ENCODE results near the gene LRCH1.

LRCH1 gene

DNA sequence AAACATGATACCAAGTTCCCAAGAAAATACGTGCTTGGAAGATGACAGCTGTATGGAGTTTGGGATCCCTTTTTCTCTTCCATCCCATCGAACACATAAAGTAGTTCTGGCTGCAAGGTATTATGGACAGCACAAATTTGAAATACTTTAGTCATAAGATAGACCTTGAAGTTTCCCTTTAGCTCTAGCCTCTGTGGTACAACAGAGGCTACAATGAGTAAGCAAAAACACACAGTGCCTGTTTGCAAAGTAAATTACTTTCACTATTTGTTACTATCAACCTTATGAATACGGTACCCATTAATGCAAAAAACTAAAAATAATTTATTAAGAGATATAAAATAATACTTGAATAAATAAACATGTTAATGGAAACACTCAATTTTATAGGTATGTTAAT, 21.0 kb upstream of the LRCH1 start:
- in situ Hi-C loops (cut with MboI; ENCODE audit: low sequenced_read_pairs), result no loop called here

DNA sequence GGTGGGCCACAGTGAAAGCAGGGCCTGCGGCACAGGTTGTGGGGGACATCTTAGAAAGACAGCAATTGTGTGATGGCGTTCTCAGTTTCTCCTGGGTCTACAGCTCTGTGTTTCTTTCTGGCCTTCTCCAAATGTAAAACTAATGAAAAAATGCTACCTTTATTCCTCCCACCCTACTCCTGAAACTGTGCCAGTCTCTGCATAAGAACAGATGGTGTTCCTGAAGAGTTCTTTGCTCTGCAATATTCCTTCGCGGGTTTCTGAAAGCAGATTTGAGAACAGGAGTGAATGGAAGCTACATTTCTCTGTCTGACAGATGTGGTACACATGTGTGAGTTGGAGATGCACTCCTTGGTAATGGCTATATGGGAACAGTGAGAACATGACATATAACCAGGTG, 18.0 kb upstream of the LRCH1 start:
- in situ Hi-C loops (cut with MboI; ENCODE audit: low sequenced_read_pairs), result no loop called here

DNA sequence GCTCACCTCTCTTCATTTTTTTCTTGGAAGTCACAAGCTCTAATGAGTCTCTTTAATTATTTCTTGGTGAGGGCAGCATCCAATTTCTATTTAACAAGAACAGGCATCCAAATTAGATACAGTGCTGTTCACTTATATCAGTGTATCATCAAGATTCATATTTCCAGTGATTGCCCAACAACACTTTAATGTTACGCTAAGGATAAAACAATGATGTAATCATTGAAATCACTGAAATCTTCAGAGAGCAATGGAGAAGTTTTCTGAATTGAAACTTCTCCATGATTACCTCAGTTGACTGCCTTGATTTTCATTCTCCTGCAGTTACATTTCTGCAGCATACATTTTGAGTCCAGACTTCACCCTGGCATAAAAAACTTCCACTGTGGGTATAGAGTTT, 17.1 kb upstream of the LRCH1 start:
- in situ Hi-C loops (cut with MboI; ENCODE audit: low sequenced_read_pairs), result no loop called here

DNA sequence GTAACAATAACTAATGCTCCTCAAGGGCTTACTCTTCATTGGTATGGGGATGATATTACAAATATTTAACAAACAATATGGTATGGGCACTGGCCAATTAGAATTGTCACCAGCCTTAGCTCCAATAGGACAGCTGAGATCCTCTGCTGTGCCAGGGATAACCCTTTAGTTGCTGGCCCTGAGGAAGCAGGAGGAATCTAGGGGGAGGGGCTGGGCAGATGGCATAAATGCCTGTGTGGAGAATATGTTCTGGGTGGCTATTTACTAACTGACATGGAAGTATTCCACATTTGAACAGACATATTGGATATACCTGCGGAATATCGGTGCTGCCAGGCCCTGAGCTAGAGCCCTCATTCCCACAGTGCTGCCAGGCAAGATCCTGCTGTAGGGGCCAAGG, 16.6 kb upstream of the LRCH1 start:
- in situ Hi-C loops (cut with MboI; ENCODE audit: low sequenced_read_pairs), result no loop called here

DNA sequence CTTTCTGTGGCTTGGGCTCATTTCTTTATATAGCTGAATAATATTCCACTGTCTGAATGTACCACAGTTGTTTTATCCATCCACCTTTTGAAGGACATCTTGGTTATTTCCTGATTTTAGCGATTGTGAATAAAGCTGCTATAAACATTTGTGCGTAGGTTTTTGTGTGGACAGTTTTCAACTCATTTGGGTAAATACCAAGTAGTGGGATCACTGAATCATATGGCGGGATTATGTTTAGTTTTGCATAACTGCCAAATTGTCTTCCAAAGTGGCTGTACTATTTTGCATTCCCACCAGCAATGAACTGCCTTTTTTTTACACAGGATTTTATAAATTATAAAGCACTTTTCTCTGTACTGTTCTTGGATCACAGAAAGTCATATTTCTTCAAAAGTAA, 13.7 kb upstream of the LRCH1 start:
- in situ Hi-C loops (cut with MboI; ENCODE audit: low sequenced_read_pairs), result no loop called here

DNA sequence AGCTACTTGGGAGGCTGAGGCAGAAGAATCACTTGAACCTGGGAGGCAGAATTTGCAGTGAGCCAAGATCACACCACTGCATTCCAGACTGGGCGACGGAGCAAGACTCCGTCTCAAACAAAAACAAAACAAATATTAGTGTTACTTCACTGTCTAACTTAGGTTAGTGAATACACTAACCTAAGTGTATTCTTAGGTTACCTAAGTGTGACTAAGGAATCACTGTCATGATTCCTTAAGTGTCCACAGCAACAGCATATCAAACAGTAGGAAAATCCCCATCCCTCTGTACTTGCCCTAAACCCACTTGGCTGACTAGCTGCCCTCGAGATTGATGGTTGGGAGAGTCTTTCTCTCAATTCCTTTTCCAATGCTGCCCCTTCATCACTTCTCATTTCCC, 11.8 kb upstream of the LRCH1 start:
- in situ Hi-C loops (cut with MboI; ENCODE audit: low sequenced_read_pairs), result no loop called here

DNA sequence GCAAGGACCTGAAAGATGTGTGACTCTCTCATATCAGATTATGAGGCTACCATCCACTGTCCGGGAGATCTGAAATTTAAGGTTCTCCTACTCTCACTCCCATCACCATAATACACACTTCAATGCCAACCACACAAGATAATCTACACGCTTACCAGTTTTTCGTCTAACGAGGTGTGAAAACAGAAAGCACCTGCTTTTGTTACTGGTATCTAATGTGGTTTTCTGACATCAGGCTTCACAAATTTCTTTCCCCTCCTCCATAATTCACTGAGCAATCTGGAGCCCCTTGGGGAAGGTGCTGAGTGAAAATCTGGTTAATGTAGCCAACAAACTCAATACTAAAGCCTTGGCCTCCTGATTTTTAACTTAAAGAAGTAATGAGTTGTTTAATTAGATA, 10.1 kb upstream of the LRCH1 start:
- in situ Hi-C loops (cut with MboI; ENCODE audit: low sequenced_read_pairs), result no loop called here

DNA sequence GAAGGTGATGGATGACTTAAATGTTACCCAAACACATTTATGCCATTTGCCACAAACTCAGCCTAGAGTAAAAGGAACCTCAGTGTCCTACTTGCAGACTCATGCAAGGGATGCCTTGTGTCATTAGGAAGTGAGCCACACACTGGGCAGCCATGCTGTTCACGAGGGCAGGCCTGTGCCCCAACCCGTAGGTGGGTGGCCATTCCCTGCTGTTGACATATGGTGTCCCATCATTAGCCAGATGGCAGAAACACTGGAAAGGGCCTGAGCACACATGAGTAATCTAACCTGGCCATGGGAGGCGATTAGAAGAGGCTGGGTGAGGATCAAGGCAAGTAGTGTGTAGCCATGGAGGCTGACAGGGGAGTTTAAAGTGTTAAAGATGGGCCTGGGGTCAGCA, 9.7 kb upstream of the LRCH1 start:
- in situ Hi-C loops (cut with MboI; ENCODE audit: low sequenced_read_pairs), result no loop called here

DNA sequence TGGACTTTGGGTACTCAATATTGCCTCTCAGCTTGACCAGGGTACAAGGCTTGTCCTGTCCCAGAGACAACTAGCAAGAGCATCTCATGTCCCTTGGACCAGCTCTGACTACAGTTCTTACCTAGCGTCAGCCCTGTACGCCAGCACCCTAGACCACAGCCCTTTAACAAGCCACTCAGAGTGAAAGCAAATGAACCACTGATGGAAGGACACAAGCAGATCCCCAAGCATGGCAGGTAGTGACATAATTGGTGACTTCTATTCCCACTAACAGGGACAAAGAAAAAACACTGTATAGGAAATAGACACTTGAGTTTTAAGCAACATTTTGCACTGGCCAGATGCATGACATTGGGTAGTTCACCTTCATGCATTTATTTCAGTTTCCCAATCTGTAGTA, 8.8 kb upstream of the LRCH1 start:
- in situ Hi-C loops (cut with MboI; ENCODE audit: low sequenced_read_pairs), result no loop called here

DNA sequence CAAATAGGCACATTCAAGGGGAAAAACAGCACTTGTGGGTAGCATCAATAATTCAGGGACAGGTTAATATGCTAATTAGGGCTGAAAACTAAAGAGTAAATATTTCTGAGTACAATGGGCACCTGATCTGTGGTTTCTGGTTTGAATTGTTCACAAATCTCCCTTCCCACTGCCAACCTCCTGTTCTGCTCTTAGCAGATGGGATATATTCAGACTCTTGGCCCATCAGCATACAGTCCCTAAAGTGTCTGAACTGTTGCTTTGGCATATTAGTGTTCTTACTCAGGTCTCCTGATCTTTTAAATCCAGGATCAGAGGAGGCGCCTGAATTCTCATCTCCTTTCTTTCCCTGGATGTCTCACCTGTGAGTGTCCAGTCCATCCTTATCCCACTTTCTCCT, 8.2 kb upstream of the LRCH1 start:
- in situ Hi-C loops (cut with MboI; ENCODE audit: low sequenced_read_pairs), result no loop called here

DNA sequence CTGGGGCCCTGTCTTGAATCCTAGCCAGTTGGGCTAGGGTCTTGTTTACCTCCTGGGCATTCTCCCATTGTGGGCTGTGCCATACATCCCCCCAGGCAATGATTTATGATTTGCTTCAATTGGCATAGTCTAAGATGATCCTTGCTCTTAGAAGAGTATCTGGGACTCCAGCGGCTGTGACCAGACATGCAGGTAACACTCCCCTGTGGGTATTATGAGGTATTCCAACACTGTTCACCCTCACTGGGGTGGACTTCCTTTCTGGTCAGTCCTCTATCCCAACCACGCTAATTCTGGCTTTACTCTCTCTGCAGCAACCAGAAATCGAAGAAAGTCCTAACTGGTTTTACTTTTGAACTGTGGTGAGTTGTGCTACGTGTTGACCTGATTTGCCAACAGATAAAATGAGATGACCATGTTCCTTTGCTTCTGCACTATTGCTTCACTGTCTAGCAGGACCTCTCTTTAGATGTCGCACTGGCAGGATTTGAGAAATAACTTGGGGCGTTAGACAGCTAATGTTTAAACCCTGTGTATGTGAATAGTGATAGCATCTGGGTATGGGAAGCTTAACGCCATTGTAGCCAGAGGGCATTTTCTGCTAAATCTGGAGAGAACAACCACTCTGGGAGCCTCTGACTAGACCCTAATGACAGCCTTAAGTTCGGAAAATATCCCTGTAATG, 6.7 kb upstream of the LRCH1 start:
- in situ Hi-C loops (cut with MboI; ENCODE audit: low sequenced_read_pairs), result no loop called here

DNA sequence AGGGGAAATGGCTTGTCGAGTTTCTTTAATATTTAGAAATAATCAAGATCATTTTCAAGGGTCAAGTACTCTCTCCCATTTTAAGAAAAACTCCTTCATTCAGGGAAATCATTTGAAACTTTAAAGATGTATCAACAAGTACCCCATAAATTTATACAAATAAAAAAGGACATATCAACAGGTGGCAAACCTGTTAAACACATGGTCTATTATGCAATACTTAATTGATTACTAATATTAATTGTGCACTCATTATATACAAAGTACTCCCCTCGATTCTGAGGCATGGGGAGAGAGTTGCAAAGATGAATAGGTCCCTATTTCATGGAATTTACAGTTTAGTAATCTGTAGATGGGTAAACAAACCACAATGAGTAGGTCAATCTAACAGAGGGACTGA, 2.1 kb upstream of the LRCH1 start:
- in situ Hi-C loops (cut with MboI; ENCODE audit: low sequenced_read_pairs), result no loop called here

DNA sequence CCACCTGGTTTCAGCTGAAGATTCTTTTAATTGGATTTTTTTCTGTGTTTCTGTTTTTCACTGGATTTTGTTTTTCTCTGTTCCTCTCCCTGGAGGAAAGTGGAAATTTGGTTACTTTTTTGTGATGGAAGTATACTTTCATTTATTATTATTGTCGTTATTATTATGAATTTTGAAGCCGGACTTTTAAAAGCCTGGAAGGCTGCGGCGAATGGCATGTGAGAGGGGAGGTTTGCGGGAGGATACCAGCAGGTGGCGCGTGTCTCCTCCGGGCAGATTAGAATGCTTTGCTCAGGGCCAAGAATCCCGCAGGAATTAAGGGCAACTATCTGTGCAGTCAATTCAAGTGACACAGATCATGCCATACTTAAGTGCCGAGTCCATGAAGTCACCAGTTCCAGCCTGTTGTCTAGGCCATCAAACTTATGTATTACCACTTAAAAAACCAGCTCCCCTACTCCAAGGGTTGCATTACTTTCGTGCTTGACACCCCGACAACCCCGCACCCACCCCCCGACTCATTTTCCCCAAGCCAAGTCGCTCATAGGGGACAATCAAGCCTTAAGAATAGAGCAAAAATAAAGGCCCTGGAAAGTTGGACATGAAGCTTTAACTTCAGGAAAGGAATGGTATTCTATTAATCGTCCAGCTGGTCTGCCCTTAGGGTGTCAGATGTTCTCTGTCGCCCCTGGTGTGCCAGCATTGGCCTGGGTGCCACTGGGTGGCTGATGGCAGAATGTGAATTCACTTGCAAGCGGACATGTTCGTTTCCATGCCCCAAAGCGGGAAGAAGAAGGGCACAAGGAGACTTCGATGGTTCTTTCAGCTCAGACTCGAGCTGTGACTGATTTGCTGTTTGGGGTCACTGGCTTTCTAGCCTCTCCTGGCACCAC, 1.3 kb upstream of the LRCH1 start:
- in situ Hi-C loops (cut with MboI; ENCODE audit: low sequenced_read_pairs), result no loop called here

DNA sequence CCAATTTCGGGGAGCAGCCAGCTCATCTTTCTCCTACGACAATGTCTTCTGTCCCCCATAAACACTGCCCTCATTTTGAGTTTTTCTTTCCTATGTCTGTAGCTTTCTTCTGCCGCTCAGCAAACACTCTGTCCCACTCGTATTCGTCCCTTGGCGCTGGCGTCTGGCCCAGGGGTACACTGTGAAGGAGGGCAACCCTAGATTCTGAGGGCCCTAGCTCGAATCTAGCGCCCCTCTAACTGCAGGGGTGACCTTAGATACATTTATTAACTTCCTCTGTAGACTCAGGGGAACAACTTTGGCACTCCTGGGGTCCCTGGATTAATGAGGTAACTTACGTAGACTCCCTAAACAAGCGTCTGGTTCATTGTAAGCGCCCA, 677 bp upstream of the LRCH1 start:
- in situ Hi-C loops (cut with MboI; ENCODE audit: low sequenced_read_pairs), result no loop called here

DNA sequence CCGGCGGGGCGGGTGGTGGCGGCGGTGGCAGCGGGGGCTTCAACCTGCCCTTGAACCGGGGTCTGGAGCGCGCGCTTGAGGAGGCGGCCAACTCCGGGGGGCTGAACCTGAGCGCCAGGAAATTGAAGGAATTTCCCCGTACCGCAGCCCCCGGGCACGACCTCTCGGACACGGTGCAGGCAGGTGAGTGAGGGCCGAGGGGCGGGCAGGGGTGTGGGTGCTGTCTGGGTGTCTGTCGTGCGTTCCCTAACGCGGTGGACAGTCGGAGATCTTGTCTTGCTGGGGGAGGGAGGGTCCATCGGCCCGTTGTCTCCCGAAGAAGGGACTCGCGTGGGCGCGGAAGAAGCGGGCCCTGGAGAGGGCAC, 533 bp downstream of the LRCH1 start:
- in situ Hi-C loops (cut with MboI; ENCODE audit: low sequenced_read_pairs), result no loop called here

DNA sequence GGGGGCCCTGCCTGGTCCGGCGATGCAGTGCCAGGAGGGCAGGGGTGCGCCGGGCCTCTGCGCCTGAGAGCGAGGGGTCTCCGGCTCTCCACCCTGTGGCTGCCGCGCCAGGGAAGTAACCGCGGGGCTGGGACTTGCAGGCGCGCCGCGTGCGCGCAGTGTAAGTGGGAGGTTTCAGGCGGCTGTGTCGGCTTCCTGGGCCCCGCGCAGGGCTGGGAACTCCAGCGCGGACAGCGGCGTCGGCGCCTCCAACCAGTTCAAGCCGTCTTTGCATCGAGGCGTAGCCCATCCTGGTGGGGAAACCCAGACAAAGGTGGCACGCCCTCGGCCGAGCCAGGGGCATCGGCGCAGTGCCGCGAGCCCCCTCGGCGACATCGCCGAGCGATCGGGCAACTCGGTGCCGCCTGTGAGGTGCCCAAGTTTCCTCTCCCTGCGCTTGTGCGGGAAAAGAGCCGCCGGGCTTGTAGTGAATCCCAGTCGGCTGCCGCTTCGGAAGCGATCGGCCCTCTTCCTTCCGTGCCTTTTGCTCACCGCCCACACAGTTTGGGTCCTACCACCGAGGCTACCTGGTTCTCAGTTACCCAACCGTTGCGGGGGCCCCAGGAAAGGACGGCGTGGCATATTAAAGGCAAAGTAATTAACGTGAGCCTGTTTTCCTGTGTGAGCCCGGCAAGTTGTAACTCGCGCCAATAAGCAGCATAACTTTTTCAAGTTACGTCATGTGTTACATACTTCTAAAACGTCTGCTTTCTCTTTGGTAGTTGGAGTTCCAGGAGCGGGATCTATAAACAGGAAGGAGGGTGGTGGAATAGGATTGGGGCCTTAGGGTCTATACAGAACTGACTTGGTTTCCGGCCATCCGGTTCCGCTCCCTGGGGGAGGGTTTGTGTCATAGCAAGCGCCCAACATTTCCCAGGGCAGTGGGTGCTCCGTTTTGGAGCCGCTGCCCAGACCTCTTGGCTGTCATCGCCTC, 1.2 kb downstream of the LRCH1 start:
- in situ Hi-C loops (cut with MboI; ENCODE audit: low sequenced_read_pairs), result no loop called here

DNA sequence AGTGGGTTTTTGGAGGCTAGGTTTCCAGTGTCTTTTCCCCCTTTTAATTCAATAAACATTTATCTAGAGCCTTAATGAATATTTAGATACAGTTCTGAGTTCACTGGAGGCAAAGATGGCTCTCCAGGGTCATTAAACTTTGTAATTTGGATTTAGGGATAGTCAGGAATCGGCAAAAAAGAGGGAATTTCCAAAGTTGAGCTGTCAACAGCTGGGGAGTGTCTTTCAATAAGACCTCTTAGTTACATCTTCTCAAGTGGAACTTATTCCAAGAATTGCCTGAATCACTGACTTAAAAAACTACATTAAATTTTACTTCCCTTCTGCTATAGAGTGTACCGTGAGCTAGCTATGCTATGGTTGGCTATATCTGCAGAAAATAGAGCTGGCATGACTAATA, 2.0 kb downstream of the LRCH1 start:
- in situ Hi-C loops (cut with MboI; ENCODE audit: low sequenced_read_pairs), result no loop called here

DNA sequence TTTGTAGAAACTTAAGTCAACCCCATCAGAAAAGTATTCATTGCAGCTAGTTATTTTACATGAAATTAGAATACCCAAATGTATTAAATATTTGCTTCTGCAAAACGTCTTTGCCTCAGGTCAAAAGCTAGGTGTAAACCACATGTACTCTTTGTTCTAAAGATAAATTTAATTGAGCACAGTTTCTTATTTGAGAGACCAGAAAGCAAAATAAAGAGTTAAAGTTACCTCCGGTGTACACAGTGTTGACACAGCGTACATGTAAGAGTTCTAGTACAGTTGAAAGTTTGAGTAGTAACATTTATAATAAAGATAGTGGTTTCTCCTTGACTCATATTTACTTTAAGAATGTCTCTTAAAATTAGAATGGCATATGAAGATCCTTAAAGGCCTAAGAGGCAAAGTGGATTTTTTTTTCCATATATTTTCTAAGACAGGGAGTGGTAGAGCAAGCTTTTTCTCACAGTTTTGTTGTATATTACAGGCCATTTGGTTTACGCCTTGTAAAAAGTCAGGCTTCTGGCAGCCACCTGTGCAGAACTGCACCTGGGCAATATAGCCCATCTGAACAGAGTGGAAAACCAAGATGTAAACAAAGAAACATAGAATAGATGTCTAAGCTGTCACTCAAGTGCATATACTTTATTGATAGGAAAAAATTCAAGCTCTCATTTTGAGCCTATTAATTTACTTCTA, 2.9 kb downstream of the LRCH1 start:
- in situ Hi-C loops (cut with MboI; ENCODE audit: low sequenced_read_pairs), result no loop called here

DNA sequence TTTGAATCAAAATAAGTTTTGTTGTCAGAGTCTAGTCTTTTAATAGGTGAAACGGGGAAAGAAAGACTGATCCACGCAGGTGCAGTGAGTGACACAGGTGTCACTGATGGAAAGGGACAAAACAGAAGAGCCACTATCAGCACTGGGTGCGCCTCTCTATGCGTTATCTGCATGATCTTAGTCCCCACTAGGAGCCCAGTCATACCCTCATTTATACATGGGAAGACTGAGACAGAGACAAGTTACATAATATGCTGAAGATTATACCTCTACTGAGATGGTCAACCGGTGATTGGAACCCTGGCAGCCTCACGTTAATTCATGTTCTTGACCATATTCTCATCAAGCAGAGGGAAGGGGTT, 3.4 kb downstream of the LRCH1 start:
- in situ Hi-C loops (cut with MboI; ENCODE audit: low sequenced_read_pairs), result no loop called here

DNA sequence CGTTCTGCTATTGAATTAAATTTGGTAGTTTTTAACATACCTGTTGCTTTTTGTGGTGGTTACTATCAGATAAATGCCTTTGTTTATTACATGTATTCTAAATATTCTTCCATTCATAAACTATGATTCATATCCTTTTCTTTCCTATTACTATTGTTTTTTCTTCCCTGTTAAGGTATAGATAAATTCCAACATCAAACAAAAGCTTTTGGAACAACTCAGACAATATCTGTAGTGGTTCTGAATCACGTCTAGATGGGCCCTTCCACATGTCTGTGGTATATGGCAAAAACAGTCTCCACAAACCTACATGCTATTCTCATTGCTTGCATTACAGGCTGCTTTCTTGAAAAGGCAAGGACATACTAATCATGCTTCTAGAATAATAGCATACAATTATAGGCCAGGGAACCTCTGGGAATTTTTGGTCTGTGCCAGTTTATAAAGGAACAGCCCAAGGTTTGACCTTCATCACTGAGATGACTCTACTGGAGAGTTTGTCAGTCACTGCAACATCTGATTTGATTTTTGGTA, 6.4 kb downstream of the LRCH1 start:
- in situ Hi-C loops (cut with MboI; ENCODE audit: low sequenced_read_pairs), result no loop called here

DNA sequence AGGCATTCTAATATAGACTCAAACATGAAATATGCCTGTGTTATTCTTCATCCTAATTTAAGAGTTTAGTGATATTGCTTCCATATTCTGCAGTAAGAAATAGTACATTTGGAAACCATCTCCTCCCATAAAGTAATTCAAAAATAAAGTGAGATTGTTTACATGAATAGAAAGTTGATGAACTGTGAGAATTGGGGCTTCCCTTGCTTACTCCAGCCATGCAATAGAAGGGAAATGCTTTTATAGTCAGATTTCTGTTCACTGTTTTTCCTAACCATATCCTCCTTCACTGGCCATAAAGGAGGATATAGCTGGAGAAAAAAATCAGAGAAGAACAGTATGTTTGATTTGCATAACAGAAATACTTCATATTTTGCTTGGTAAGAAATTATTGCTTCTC, 7.8 kb downstream of the LRCH1 start:
- in situ Hi-C loops (cut with MboI; ENCODE audit: low sequenced_read_pairs), result no loop called here
